Bronchial epithelial cell (primary cell): ENCODE data around the gene PCNX1. TPM values are rescaled to one million over a fixed set of nuclear protein-coding genes. Genes with fewer than 3 reads are reported as not detected.

Experiments
- DNase-seq: peaks from one replicate; pipeline ENCODE4 v3.0.0-alpha.2; 2010; ENCODE audit warnings: low read depth
- FAIRE-seq: peaks from 2 replicates; lab custom pipeline; 2011; peaks lifted over from hg19 to GRCh38; lab: Jason Lieb, UNC
- H3K27me3 ChIP-seq: 2 replicates; pipeline ENCODE4 v1.5.1; 2011; ENCODE audit warnings: low read length; ENCODE audit not compliant: control insufficient read depth, insufficient read depth
- H3K36me3 ChIP-seq: 2 replicates; pipeline ENCODE4 v1.5.1; 2011; ENCODE audit warnings: low read length; ENCODE audit not compliant: control insufficient read depth, insufficient read depth
- H3K4me3 ChIP-seq: 2 replicates; pipeline ENCODE4 v1.5.1; 2011; ENCODE audit warnings: mild to moderate bottlenecking, low read depth, low read length, control low read depth
- CTCF ChIP-seq: IDR thresholded peaks from 2 replicates; pipeline ENCODE4 v1.5.1; 2011; ENCODE audit warnings: mild to moderate bottlenecking, moderate library complexity, low read length, control low read depth, inconsistent platforms; ENCODE audit not compliant: insufficient read depth, severe bottlenecking
- total RNA-seq: library from RNA; depleted of rRNA; stranded (reverse); fragments of >200 nt; gene quantifications from 2 replicates; pipeline ENCODE4 v1.2.1, GENCODE V29; 2014

Gene PCNX1
- total RNA-seq, 1 donor from 2014 or later: 24.5 TPM

DNA sequence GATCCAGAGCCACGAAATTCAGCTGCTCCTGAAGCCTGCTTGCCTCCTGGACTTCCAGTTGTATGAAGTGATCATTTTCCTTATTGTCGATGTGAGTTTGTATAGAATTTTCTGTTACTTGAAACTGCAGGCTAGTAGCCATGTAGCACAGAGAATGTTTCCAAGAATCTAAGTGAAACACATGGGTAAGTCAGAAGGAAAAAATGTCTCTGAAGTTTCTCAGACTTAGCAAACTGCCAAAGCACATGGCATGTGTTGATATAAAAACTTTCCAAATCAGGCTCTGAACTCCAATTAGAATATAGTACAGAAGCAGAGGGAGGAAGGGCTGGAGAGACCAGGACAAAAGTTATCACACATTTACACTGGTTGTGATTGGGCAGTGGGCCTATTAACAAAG is 9.8 kb upstream of the PCNX1 start:
- Histone ChIP-seq H3K4me3 (no peak overlapping the region), H3K27me3 (no peaks in the 10 kb centered on the region), H3K36me3 (no peaks in the 10 kb centered on the region)
- FAIRE-seq (no peak), DNase-seq (no peak)
- TF ChIP-seq CTCF: no peak

- H3K27me3 ChIP-seq: no peaks in the 10 kb centered on the region
- no peaks in the 10 kb centered on the region for H3K36me3 ChIP-seq
- H3K4me3 ChIP-seq: no peak overlapping the region
- FAIRE-seq (no peak), DNase-seq (no peak)
- no peak for TF ChIP-seq CTCF
Measured at GRCh38 chr14:70898111-70898745, 9.0 kb upstream of the PCNX1 start.

DNA sequence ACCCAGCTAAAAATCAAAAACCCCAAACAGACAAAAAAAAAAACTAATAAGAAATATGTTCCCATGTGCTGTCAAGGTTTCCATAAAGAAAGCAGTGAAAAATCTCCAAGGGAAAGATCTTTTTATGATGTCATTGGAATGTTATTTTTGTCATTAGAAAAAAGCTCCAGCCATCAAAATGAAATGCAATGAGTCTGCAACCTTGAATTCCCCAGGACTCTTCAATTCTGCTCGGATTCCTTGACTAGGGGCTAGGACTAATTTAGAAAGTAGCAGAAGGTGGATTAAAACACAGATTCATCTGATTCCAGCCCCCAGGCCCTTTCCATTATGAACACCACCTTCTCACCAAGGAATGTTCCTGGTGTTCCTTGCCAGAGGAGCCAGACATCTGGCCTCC is 6.0 kb upstream of the PCNX1 start:
- H3K4me3 ChIP-seq: no peak overlapping the region
- FAIRE-seq (no peak), DNase-seq (no peak)
- TF ChIP-seq CTCF: no peak
- H3K27me3 ChIP-seq: no peaks in the 10 kb centered on the region
- H3K36me3 ChIP-seq: no peaks in the 10 kb centered on the region

DNA sequence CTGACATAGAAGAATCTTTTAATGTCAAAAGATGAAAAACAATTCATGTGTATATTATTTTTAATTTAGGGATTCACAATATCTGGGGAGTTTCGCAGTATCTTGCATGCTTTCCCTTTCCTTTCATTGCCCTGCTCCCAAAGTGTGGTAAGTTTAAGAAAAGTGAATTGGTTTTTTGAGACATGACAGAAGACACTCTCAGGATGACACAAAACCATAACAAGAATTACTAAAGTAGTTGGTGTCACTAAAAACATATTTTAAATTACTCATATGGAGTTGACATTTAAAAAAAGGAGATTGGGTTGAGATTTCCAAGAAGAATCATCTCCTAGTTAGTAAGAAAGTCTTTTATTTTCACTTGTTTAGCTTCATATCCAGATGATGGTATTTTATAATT is 5.1 kb upstream of the PCNX1 start:
- no peak for TF ChIP-seq CTCF
- H3K27me3 ChIP-seq: no peaks in the 10 kb centered on the region
- FAIRE-seq (no peak), DNase-seq (no peak)
- no peak overlapping the region for H3K4me3 ChIP-seq
- H3K36me3 ChIP-seq: no peaks in the 10 kb centered on the region

DNA sequence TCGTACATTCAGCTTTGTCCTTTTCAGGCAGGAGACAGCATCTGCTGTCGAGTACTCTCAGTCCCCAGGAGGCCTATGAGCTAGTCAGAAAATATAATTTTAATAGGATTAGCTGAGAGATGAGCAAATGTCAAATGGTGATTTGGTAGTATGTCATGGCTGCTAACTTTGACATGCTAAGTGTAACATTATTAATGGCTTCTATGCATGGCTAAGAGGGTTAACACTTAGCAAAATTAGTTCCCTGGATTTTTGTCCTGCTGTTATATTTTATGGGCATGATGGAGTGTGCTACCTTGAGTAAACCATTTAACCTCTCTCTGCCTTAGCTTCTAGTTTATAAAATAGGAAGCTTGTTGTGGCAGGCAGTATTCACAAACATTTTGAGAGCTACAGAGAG is 2.9 kb upstream of the PCNX1 start:
- H3K36me3 ChIP-seq: no peaks in the 10 kb centered on the region
- FAIRE-seq (no peak), DNase-seq (no peak)
- no peak for TF ChIP-seq CTCF
- H3K27me3 ChIP-seq: no peaks in the 10 kb centered on the region
- no peak overlapping the region for H3K4me3 ChIP-seq

DNA sequence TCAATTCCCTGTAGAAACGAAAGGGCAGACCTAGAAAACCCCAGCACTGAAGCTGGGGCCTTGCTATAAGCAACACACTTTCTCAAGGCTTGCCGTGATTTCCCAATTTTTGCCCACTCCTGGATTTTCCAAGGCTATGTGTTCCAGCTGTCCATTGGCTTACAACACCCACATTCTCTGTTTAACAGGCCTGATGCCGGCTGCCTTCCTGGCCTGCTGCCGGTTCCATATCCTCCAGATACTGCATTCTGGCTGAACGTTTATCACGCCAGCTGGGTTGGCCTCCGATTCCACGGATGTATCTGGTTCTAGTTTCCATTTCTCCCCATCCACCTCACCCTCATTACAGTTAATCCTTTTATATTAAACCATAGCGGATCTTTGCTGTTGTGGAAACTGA is 2.0 kb upstream of the PCNX1 start:
- H3K27me3 ChIP-seq: no peaks in the 10 kb centered on the region
- H3K36me3 ChIP-seq: no peaks in the 10 kb centered on the region
- no peak for TF ChIP-seq CTCF
- DNase-seq: no peak
- no peak for FAIRE-seq
- H3K4me3 ChIP-seq: no peak overlapping the region
